ENCODE data around the gene IRX1.

GRCh38 chr5:3613726-3614125 lies 18.1 kb downstream of the IRX1 start:
- TF ChIP-seq, protein P1, sequence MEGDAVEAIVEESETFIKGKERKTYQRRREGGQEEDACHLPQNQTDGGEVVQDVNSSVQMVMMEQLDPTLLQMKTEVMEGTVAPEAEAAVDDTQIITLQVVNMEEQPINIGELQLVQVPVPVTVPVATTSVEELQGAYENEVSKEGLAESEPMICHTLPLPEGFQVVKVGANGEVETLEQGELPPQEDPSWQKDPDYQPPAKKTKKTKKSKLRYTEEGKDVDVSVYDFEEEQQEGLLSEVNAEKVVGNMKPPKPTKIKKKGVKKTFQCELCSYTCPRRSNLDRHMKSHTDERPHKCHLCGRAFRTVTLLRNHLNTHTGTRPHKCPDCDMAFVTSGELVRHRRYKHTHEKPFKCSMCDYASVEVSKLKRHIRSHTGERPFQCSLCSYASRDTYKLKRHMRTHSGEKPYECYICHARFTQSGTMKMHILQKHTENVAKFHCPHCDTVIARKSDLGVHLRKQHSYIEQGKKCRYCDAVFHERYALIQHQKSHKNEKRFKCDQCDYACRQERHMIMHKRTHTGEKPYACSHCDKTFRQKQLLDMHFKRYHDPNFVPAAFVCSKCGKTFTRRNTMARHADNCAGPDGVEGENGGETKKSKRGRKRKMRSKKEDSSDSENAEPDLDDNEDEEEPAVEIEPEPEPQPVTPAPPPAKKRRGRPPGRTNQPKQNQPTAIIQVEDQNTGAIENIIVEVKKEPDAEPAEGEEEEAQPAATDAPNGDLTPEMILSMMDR (IDR thresholded peaks at IDR 0.05; ENCODE audit: low read depth, low read length), result no peak
- TF ChIP-seq POLR2A (IDR thresholded peaks at IDR 0.05; ENCODE audit: extremely low read depth, insufficient read length) (no peak), MYC (IDR thresholded peaks at IDR 0.05; ENCODE audit: low read depth, low read length) (no peak)
- TF ChIP-seq, protein P2, sequence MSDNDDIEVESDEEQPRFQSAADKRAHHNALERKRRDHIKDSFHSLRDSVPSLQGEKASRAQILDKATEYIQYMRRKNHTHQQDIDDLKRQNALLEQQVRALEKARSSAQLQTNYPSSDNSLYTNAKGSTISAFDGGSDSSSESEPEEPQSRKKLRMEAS (IDR thresholded peaks at IDR 0.05; ENCODE audit: low read depth, low read length), result no peak
